NCI-H1417 treated with DMSO at 0.1 percent for 48 hours (cell line): Measurements from ENCODE around the gene ZBTB17.
"Not testable (repeated sequence)": the region's sequence is repeated elsewhere in the genome, so short reads cannot be mapped to it uniquely, and the experiment has no call there.

ENCODE experiments used
- DNase-seq: peaks from one replicate; lab custom pipeline; 2025; lab: John Stamatoyannopoulos, UW

ZBTB17 gene

DNA sequence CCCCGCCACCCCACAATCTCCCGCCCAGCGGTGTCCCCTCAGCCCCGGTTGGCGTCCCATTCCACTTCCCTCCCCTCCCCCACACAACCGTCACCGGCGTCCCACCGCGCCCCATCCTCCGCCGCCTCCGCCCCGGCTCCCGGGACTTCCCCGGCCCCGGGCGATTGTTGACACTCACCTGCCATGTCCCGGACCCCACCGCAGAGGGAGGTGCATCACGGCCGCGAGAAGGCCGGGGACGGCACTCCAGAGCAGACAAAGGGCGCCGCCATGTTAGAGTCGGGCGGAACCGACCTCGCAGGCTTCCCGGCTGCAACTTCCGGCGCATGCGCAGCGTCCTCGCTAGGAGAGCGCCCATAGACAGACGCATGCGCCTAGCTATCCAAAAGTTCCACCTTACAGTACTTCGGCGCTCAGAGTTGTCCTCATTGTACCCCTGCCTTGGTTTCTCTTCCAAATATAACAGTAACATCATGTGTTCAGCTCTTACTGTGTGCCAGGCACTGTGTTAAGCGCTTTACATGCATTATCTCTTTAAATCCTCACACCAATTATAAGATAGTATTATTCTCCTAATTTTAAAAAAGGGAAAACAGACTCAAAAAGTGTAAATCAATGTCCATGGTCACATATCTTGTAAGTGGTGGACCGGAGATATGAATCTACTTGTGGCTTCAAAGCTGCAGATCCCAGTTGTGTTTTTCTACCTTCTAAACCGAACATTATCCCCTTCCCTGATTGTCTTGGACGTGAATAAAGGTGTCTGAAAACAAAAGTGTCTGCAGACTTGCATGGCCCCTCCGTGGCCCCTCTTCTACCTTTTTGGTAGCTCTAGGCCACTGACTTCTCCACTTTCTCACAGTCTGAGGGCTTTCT lies at the start of gene ZBTB17:
TSS of gene ZBTB17 (minus strand) at position 297 of the 876 bp plus-strand sequence. CDS start 27,606 bp downstream, outside the sequence.
- DNase-seq: peak; percentile 78

DNA sequence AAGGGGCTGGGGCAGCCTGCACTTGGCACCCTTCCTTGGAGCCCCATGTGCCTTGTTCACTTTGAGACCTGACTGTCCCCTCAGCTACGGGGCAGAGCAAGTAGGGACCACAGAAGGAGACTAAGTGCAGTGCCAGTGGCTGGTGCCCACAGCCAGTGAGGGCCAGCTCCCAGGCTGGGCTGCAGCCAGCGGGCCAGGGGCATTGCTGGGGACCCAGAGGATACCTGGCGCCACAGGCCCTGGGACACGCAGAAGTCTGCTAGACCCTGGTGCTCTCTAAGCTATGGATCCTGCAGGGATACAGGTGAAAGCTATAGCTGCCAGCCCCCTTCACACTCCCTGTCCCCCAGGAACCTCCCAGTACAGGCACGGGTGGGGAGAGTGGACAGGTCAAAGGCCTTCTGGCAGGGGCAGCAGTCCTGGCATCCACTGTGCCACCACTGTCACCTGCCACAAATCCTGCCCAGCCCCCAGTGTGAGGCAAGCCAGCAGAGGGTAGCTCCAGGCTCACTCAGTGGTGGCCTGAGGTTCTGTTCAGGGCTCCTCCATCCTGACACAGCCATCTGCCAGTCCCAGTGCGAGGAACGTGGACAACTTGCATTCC lies 47.3 kb upstream of the ZBTB17 start:
- no peak for DNase-seq

GRCh38 chr1:16022393-16022792 lies 46.5 kb upstream of the ZBTB17 start:
- DNase-seq: no peak

DNA sequence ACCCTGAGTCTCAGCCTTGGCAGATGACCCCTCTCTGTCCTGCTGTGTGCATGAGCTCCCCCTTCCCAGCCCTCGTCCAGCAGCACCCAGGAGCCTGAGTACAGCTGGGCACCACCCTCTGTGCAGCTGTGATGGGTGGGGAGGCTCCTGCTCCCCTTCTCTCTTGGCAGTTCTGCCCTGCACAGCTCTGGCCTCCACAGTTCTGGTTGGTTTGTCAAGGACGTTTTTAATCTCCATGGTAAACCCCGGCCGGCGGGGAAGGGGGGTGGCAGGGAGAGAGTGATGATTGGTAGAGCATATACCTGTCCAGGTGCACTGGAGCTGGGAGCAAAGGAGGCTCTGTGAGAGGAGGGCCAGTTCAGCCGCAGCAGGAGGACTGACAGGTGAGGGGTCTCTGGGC lies 45.8 kb upstream of the ZBTB17 start, which contains the start of gene CLCNKA:
TSS of gene CLCNKA (plus strand) at position 356 of the 400 bp plus-strand sequence. CDS start 584 bp downstream, outside the sequence.
- no peak for DNase-seq

- DNase-seq: not testable (repeated sequence)
These were observed 45.0 kb upstream of the ZBTB17 start for GRCh38 chr1:16020878-16021277.

DNA sequence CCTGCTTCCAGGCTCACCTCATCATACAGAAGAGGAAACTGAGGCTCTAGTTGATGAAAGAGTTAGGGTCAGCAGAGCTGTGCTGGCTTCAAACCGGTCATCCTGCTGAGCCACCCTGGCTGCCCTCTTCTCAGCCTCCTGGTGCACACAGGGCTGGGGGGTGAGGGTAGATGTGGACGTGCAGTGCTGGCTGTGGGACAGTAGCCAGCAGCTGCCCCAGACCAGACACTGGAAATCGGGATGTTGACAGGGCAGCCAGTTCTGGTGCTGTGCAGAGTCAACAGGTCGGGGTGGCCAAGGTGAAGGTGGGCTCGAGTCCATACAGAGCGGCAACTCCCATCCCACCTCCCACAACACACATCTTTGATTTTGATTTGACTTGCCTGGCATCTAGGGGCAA lies 44.4 kb upstream of the ZBTB17 start:
- no peak for DNase-seq

DNA sequence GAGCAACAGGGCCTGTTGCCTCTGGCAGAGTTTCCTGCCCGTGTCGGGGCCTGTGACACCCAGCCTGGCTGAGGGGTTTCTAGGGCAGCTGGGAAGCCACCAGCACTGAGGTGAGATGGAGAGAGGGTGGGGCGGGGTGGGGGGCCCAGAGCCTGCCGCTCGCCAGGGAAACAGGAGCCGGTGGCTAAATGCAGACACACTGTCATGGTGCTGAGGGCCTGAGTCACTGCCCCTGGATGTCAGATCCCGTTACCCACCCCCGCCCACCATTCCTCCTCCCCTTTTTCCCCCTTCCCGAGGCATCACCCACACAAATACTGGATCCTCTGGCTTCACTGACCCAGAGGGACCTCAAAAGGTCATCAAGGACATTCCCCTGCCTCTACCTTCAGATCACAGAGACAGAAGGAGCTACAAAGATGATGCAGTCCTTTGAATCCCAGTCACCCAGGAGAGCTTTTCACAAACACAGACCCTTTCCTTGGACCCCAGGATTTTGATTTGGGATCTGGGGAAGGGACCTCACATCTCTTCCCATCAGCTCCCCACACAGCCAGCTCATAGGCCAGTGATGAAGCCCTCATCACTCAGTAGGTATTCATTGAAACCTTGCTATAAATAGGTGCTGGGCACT lies 43.9 kb upstream of the ZBTB17 start:
- DNase-seq: no peak

- no peak for DNase-seq
These were observed 43.1 kb upstream of the ZBTB17 start for GRCh38 chr1:16018749-16019643.

GRCh38 chr1:16018308-16018707 lies 42.4 kb upstream of the ZBTB17 start:
- DNase-seq: no peak

DNA sequence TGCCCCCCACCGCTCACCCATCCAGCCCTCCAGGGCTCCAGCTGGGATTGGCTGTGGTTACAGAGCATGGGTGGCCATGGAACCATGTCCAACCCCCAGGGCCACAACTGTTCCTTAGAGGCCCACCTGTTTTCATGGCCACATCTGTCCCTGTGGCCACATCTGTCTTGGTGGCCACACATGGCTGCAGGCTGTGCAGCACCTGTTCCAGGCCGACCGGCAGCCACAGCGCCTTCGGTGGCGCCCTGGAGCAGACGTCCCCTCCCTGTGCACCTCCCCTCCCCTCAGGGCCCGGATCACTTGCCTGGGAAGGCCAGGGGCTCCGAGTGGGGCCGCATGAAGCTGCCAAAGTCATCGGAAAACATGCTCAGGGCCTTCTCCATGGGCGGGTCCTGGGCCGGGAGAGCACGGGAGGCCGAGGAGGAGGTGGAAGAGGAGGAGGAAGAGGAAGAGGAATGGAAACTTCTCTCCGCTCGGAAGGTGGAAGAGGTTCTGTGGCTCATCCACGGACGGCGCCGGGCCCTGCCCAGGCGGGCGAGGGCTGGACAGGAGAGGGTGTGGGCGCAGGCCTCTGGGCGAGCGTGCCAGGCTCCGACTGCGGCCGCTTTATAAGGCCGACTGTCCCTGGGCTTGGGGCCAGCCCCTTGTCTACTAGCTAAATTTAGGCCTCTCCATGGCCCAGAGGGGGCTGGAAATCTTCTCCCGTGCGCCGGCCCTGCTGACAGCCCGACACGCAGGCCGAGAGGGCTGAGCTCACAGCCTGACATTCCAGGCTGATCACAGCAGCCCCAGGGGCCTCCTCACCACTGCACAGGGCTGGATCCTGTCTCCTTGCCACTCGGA lies 41.8 kb upstream of the ZBTB17 start, which contains the start of gene HSPB7:
TSS of gene HSPB7 (minus strand) at position 583 of the 843 bp plus-strand sequence. CDS start at position 503, 80 bp downstream.
- no peak for DNase-seq

- DNase-seq: no peak
These were observed 41.2 kb upstream of the ZBTB17 start for GRCh38 chr1:16017076-16017460.

GRCh38 chr1:16015960-16016901 lies 40.3 kb upstream of the ZBTB17 start:
- no peak for DNase-seq

GRCh38 chr1:16015491-16015890 lies 39.6 kb upstream of the ZBTB17 start:
- no peak for DNase-seq

- DNase-seq: no peak
These were observed 38.9 kb upstream of the ZBTB17 start for GRCh38 chr1:16014509-16015482.

DNA sequence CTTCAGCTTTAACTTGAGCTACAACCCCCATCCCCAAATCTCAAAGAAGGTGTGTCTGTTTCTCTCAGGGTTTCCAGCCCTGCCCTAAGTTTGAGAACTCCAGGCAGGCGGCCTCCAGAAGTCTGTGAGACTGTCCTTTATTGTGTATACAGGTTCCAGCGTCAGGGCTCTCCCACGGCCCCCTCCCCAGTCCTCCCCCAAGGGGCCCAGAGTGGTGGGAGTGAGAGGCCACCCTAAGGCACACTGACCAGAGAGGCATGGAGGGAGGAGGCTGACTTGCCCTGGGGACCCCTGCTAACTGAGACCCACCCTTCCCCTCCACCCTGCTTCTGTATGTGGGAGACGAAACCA lies 38.0 kb upstream of the ZBTB17 start:
- no peak for DNase-seq

GRCh38 chr1:16013220-16013907 lies 37.5 kb upstream of the ZBTB17 start:
- no peak for DNase-seq

DNA sequence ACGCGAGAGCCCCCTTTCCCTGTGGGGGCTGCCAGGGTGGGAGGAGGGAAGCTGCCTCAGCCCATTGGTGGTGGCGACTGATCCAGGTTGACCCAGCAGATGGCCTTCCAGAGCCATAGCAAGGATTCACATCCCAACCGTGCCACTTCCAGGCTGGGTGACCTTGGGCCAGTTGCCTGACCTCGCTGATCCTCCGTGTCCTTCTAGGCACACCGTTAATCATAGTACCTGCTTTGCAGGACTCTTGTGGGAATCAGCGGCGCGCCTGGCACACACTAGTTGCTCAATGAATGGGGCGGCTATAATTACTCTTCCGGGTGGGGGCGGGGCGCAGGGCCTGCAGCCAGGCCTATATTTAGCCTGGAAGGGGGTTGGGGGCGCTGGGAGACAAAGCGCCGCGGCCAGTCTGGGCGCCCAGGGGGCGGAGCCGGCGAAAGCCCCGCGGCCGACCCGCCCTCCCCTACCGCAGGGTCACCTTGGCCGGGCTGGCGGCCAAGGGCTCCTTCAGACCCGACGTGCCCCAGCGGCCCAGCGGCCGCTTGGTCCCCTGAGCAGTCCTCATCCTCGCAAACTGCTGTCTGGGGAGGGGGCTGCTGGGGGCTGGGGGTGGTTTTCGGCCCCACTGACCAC lies 36.8 kb upstream of the ZBTB17 start:
- DNase-seq: no peak
